ENCODE data around the gene HAUS1. TPM values are rescaled to one million over a fixed set of nuclear protein-coding genes. Genes with fewer than 3 reads are reported as not detected.

Gene HAUS1
- total and polyA plus RNA-seq, 2 donors (not counting 3 experiments of a cell fraction or from before 2014, with no cell fraction given): 29.4 to 57.1 TPM

GRCh38 chr18:46096651-46097300 lies 7.4 kb upstream of the HAUS1 start:
- dilution Hi-C loops (cut with MboI; ENCODE audit: extremely low pct_ligation_motif_present, low sequenced_read_pairs): no loop called here
- no peaks in the 10 kb centered on the region for H3K9me1 ChIP-seq (replicated peaks; ENCODE audit: control insufficient read depth, extremely low read depth, insufficient read depth, low read length)
- no peaks in the 10 kb centered on the region for H3K27me3 ChIP-seq (ENCODE audit: control insufficient read depth in 2 of 2, insufficient read depth in 2 of 2, low read length in 2 of 2)
- H3K4me2 ChIP-seq (ENCODE audit: insufficient read depth, low read length): peak overlapping the region; percentile 96
- H4K20me1 ChIP-seq (replicated peaks; ENCODE audit: control insufficient read depth, extremely low read depth, insufficient read depth, low read length): no peaks in the 10 kb centered on the region
- DNase-seq (ENCODE audit: low read depth, low spot score): no peak
- H3K9ac ChIP-seq (replicated peaks; ENCODE audit: extremely low read depth, insufficient read depth, low read length): peak overlapping the region; percentile 87
- H3K36me3 ChIP-seq (ENCODE audit: control insufficient read depth in 2 of 2, extremely low read depth in 1 of 2, insufficient read depth in 2 of 2, low read length in 2 of 2): peaks cover 2 to 8% of the 10 kb centered on the region in 2 experiments
- BruUV-seq (replicated peaks): no TSS peak
- peak overlapping the region; percentile 55 for H3K27ac ChIP-seq (ENCODE audit: insufficient read depth, low read depth, low read length)
- POLR2A ChIA-PET: no interaction called here
- CTCF ChIA-PET: interaction anchor here (1.0 to 1.2 kb wide), 2 partner anchors 163 to 561 kb away, joined by 3 to 6 read pairs; no protein-coding TSS in a partner anchor
- H3K4me1 ChIP-seq (ENCODE audit: control insufficient read depth, extremely low read depth, insufficient read depth, low read length): peaks cover 16% of the 10 kb centered on the region
- peak; percentile 46 for FAIRE-seq
- peaks cover 59% of the 10 kb centered on the region for H3K79me2 ChIP-seq (ENCODE audit: control insufficient read depth, insufficient read depth, low read length)
- TF ChIP-seq JUN (IDR thresholded peaks at IDR 0.05; ENCODE audit: borderline replicate concordance, insufficient read depth, insufficient read length, low read depth) (no peak), GATA2 (IDR thresholded peaks at IDR 0.05; ENCODE audit: insufficient read depth, insufficient read length, low read depth, low read length) (no peak), MYC (IDR thresholded peaks at IDR 0.05; ENCODE audit: low read depth, low read length) (no peak), FOS (IDR thresholded peaks at IDR 0.05; ENCODE audit: borderline replicate concordance, insufficient read depth, low read length) (no peak), EZH2 (IDR thresholded peaks at IDR 0.05; ENCODE audit: borderline replicate concordance, low read depth, low read length, severe bottlenecking) (no peak), POLR2A (IDR thresholded peaks at IDR 0.05; ENCODE audit: low read depth, low read length) (no peak)
- TF ChIP-seq, protein P1, sequence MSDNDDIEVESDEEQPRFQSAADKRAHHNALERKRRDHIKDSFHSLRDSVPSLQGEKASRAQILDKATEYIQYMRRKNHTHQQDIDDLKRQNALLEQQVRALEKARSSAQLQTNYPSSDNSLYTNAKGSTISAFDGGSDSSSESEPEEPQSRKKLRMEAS (IDR thresholded peaks at IDR 0.05; ENCODE audit: insufficient read depth, insufficient read length): no peak
- TF ChIP-seq, protein P2, sequence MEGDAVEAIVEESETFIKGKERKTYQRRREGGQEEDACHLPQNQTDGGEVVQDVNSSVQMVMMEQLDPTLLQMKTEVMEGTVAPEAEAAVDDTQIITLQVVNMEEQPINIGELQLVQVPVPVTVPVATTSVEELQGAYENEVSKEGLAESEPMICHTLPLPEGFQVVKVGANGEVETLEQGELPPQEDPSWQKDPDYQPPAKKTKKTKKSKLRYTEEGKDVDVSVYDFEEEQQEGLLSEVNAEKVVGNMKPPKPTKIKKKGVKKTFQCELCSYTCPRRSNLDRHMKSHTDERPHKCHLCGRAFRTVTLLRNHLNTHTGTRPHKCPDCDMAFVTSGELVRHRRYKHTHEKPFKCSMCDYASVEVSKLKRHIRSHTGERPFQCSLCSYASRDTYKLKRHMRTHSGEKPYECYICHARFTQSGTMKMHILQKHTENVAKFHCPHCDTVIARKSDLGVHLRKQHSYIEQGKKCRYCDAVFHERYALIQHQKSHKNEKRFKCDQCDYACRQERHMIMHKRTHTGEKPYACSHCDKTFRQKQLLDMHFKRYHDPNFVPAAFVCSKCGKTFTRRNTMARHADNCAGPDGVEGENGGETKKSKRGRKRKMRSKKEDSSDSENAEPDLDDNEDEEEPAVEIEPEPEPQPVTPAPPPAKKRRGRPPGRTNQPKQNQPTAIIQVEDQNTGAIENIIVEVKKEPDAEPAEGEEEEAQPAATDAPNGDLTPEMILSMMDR (IDR thresholded peaks at IDR 0.05; ENCODE audit: extremely low read depth in 1 of 2, insufficient read depth in 1 of 2, low read depth in 1 of 2, low read length in 2 of 2): no peak
- no peaks in the 10 kb centered on the region for H3K9me3 ChIP-seq (replicated peaks; ENCODE audit: control insufficient read depth, insufficient read depth, low read length)
- intact Hi-C loops (cut with micrococcal nuclease): no loop called here
- H3K4me3 ChIP-seq (replicated peaks in 1 of 3; ENCODE audit: insufficient read depth in 1 of 3, low read depth in 1 of 3, low read length in 3 of 3): peak overlapping the region; percentile 67 to 96 (median 91)
- no peak overlapping the region for H2AFZ ChIP-seq (ENCODE audit: low read depth, low read length)

Data from endothelial cell of umbilical vein (primary cell).